ENCODE results near the gene IRX2.

The IRX2 gene

GRCh38 chr5:2740876-2741555 is 10.5 kb downstream of the IRX2 start:
- H3K4me1 Mint-ChIP-seq, result no peaks in the 10 kb centered on the region
- H3K9me3 Mint-ChIP-seq, result no peaks in the 10 kb centered on the region
- no peak for TF ChIP-seq CTCF (IDR thresholded peaks at IDR 0.05; ENCODE audit: unreplicated experiment in 3 of 3)
- peak overlapping the region in 2 of 3 experiments; percentile 34 to 59 for H3K4me3 Mint-ChIP-seq
- H3K27me3 Mint-ChIP-seq (ENCODE audit: low read depth), result peaks cover 100% of the 10 kb centered on the region
- peaks cover 9% of the 10 kb centered on the region for H3K36me3 Mint-ChIP-seq (ENCODE audit: low read depth)
- no peak overlapping the region for H3K27ac Mint-ChIP-seq

GRCh38 chr5:2740051-2740875 is 11.2 kb downstream of the IRX2 start:
- Mint-ChIP-seq H3K4me1 (no peaks in the 10 kb centered on the region), H3K36me3 (ENCODE audit: low read depth) (peaks cover 6% of the 10 kb centered on the region), H3K4me3 (peak overlapping the region; percentile 46 to 78 (median 46)), H3K27ac (no peak overlapping the region), H3K9me3 (no peaks in the 10 kb centered on the region), H3K27me3 (ENCODE audit: low read depth) (peaks cover 99% of the 10 kb centered on the region)
- no peak for TF ChIP-seq CTCF (IDR thresholded peaks at IDR 0.05; ENCODE audit: unreplicated experiment in 3 of 3)

- H3K4me3 Mint-ChIP-seq, result peak overlapping the region; percentile 78 to 80 (median 78)
- H3K36me3 Mint-ChIP-seq (ENCODE audit: low read depth), result peaks cover 1% of the 10 kb centered on the region
- peaks cover 99% of the 10 kb centered on the region for H3K27me3 Mint-ChIP-seq (ENCODE audit: low read depth)
- no peak overlapping the region for H3K27ac Mint-ChIP-seq
- H3K9me3 Mint-ChIP-seq, result peaks cover 2% of the 10 kb centered on the region
- H3K4me1 Mint-ChIP-seq, result no peaks in the 10 kb centered on the region
- TF ChIP-seq CTCF (IDR thresholded peaks at IDR 0.05; ENCODE audit: unreplicated experiment in 3 of 3), result no peak
These were observed 12.0 kb downstream of the IRX2 start for GRCh38 chr5:2739360-2740050.

- Mint-ChIP-seq H3K9me3 (peaks cover 2% of the 10 kb centered on the region), H3K4me3 (peak overlapping the region in 2 of 3 experiments; percentile 78 to 80), H3K4me1 (no peaks in the 10 kb centered on the region), H3K36me3 (ENCODE audit: low read depth) (no peaks in the 10 kb centered on the region), H3K27me3 (ENCODE audit: low read depth) (peaks cover 99% of the 10 kb centered on the region), H3K27ac (no peak overlapping the region)
- TF ChIP-seq CTCF (IDR thresholded peaks at IDR 0.05; ENCODE audit: unreplicated experiment in 3 of 3), result no peak
These were observed 12.6 kb downstream of the IRX2 start for GRCh38 chr5:2738700-2739359.

- peaks cover 99% of the 10 kb centered on the region for H3K27me3 Mint-ChIP-seq (ENCODE audit: low read depth)
- H3K27ac Mint-ChIP-seq, result no peak overlapping the region
- TF ChIP-seq CTCF (IDR thresholded peaks at IDR 0.05; ENCODE audit: unreplicated experiment in 3 of 3), result no peak
- no peaks in the 10 kb centered on the region for H3K4me1 Mint-ChIP-seq
- no peak overlapping the region for H3K4me3 Mint-ChIP-seq
- peaks cover 2% of the 10 kb centered on the region for H3K9me3 Mint-ChIP-seq
- H3K36me3 Mint-ChIP-seq (ENCODE audit: low read depth), result no peaks in the 10 kb centered on the region
These were observed 13.2 kb downstream of the IRX2 start for GRCh38 chr5:2738156-2738699.
